ENCODE results near the gene DNAJA3. TPM values are rescaled to one million over a fixed set of nuclear protein-coding genes. Genes with fewer than 3 reads are reported as not detected.

Gene DNAJA3
- total RNA-seq, 2 donors from 2014 or later: 26.4 to 29.1 TPM

DNA sequence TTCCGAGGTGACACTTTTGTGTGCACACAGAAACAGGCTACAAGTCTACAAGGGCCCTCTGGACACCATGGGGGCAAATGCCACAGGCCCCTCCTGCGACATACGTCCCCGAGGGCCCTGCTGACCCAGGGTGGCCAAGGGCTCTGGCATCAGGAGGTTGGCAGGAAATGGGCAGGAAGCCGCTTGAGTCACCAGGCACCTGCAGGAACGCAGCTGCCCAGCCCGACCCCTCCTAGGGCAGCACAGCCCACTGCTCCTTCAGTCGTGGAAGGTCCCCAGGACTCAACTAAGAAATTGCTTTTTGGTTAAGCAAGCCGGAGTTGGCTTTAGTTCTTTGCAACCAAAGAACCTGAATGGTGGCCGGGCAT is 17.4 kb upstream of the DNAJA3 start:
- WGBS, 2 donors: 86 to 89% methylated on average over 5 to 10 of the region's 10 CpGs
- H3K36me3 ChIP-seq (replicated peaks in 1 of 2; ENCODE audit: insufficient read depth in 1 of 2, low read depth in 2 of 2): no peaks in the 10 kb centered on the region
- intact Hi-C loops (cut with DNase I): loop anchor here (10.0 kb wide), 2 partner anchors 114 to 214 kb away; no protein-coding TSS in a partner anchor
- no peak overlapping the region for H3K4me3 ChIP-seq
- H3K9me3 ChIP-seq: no peaks in the 10 kb centered on the region
- ATAC-seq (no peak), DNase-seq (no peak)
- TF ChIP-seq, protein P1, sequence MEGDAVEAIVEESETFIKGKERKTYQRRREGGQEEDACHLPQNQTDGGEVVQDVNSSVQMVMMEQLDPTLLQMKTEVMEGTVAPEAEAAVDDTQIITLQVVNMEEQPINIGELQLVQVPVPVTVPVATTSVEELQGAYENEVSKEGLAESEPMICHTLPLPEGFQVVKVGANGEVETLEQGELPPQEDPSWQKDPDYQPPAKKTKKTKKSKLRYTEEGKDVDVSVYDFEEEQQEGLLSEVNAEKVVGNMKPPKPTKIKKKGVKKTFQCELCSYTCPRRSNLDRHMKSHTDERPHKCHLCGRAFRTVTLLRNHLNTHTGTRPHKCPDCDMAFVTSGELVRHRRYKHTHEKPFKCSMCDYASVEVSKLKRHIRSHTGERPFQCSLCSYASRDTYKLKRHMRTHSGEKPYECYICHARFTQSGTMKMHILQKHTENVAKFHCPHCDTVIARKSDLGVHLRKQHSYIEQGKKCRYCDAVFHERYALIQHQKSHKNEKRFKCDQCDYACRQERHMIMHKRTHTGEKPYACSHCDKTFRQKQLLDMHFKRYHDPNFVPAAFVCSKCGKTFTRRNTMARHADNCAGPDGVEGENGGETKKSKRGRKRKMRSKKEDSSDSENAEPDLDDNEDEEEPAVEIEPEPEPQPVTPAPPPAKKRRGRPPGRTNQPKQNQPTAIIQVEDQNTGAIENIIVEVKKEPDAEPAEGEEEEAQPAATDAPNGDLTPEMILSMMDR (IDR thresholded peaks at IDR 0.05): no peak
- TF ChIP-seq POLR2A (IDR thresholded peaks at IDR 0.05): no peak
- no peak overlapping the region for H3K27ac ChIP-seq
- H3K4me1 ChIP-seq: peaks cover 5% of the 10 kb centered on the region
- no peaks in the 10 kb centered on the region for H3K27me3 ChIP-seq

DNA sequence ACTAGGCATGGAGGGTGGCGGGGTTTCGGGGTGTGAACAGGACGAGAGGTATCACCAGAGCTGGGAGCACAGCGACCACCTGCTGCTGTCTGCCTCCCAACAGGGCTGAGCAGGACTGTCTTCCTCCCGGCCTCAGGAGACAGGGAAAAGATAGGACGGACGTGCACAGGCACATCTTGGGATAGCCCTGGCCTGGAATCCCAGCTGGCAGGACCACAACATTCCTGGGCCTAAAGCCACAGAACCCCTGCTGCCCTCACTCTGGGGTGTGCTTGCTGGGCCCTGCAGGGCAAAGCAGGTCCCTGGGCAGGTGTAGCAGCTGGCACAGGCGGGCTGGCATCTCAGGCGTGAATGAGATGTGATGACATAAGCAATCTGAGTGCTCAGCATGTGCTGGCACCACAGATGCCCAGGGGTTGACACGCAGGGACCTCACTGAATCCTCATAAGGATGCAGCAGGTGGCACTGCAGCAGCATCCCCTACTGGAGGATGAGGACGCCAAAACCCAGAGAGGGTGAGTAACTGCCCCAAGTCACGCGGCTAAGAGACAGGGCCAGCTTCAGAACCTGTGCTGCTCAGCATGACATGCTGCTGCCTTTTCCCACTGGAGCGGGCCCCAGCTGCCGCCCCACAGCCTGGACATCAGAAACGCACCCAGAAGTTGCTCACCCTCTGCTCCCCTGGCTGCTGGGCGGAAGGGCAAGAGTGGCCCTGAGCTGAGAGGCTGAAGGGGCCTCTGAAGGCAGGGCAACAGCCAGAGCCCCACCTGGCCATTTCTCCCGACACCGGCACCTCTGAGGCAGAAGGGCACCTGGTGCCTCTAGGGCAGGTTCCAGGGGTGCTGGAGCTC is 16.4 kb upstream of the DNAJA3 start:
- 87 to 95% methylated on average over 8 to 18 of the region's 19 CpGs for WGBS, 2 donors
- ATAC-seq (no peak), DNase-seq (peak in 2 of 4 donors; percentile 39 to 49)
- intact Hi-C loops (cut with DNase I): loop anchor here (10.0 kb wide), 2 partner anchors 115 to 215 kb away; no protein-coding TSS in a partner anchor
- Histone ChIP-seq H3K27me3 (no peaks in the 10 kb centered on the region), H3K4me1 (peaks cover 5% of the 10 kb centered on the region), H3K9me3 (no peaks in the 10 kb centered on the region), H3K36me3 (replicated peaks in 1 of 2; ENCODE audit: insufficient read depth in 1 of 2, low read depth in 2 of 2) (no peaks in the 10 kb centered on the region), H3K27ac (no peak overlapping the region), H3K4me3 (no peak overlapping the region)
- TF ChIP-seq, protein P1 (IDR thresholded peaks at IDR 0.05): peak in 1 of 7 experiments; percentile 4
- no peak for TF ChIP-seq POLR2A (IDR thresholded peaks at IDR 0.05)

DNA sequence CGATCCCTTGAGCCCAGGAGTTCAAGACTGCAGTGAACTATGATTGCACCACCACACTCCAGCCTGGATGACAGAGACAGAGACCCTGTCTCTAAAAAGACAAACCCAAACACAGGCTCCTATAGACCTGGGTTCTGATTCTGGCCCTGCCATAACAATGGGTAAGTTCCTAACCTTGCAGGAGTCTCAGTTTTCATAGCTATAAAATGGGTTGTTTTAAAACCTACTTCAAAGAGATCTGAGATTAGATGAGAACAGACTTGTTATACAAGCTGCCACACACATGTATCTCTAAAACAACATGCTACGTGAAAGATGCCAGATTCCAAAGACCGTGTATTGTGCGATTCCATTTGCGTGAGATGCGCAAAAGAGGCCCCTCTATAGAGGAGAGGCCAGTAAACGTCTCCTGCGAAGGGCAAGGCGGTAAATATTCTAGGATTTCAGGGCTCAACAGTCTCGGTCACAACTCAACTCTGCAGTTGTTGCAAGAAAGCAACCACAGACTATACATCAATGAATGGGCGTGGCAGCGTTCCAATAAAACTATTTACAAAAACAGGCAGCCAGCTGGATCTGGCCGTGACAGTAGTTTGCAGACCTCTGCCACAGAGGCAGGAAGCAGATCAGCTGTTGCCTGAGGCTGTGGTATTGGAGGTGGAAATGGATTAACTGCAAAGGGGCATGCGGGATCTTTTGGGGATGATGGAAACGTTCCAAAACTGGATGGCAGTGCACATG is 15.2 kb upstream of the DNAJA3 start:
- H3K27ac ChIP-seq: no peak overlapping the region
- H3K4me1 ChIP-seq: peaks cover 14% of the 10 kb centered on the region
- intact Hi-C loops (cut with DNase I): no loop called here
- H3K27me3 ChIP-seq: no peaks in the 10 kb centered on the region
- no peak overlapping the region for H3K4me3 ChIP-seq
- WGBS, 2 donors: 59 to 65% methylated on average over 15 of the region's 15 CpGs
- ATAC-seq (no peak), DNase-seq (peak in 3 of 4 donors; percentile 43 to 60 (median 53))
- H3K9me3 ChIP-seq: no peaks in the 10 kb centered on the region
- TF ChIP-seq, protein P1 (IDR thresholded peaks at IDR 0.05): no peak
- TF ChIP-seq POLR2A (IDR thresholded peaks at IDR 0.05): no peak
- H3K36me3 ChIP-seq (replicated peaks in 1 of 2; ENCODE audit: insufficient read depth in 1 of 2, low read depth in 2 of 2): no peaks in the 10 kb centered on the region

DNA sequence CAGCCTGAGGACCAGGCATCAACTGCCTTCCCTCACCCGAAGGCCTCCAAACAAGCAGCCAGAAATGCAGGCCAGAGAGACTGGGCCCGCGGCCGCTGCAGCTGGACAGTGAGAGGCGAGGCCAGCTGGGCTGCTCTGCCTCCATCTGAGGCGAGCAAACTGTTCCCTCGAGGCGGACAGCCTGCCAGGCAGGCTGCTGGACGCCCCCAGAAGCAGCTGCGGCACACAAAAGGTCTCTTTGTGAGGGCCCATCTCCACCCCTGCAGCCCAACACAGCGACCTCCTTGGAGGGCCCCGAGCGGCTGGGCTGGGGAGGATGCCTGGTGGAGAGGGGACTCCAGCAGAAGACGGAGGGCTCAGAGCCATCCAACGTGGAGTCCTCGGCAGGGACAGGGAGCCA is 14.0 kb upstream of the DNAJA3 start:
- H3K4me1 ChIP-seq: peaks cover 16% of the 10 kb centered on the region

More for the DNA sequence above, 14.0 kb upstream of the DNAJA3 start:
- no peak for TF ChIP-seq POLR2A (IDR thresholded peaks at IDR 0.05)
- TF ChIP-seq, protein P1 (IDR thresholded peaks at IDR 0.05): no peak
- WGBS, 2 donors: 74 to 92% methylated on average over 2 to 16 of the region's 16 CpGs
- H3K27me3 ChIP-seq: no peaks in the 10 kb centered on the region
- DNase-seq: peak in 1 of 4 donors; percentile 32
- H3K27ac ChIP-seq: no peak overlapping the region
- intact Hi-C loops (cut with DNase I): no loop called here
- no peaks in the 10 kb centered on the region for H3K36me3 ChIP-seq (replicated peaks in 1 of 2; ENCODE audit: insufficient read depth in 1 of 2, low read depth in 2 of 2)
- H3K4me3 ChIP-seq: no peak overlapping the region
- no peaks in the 10 kb centered on the region for H3K9me3 ChIP-seq
- ATAC-seq: no peak

Measured in body of pancreas (tissue), 4 donors.